GM21576 (cell line): ENCODE measurements around the gene WDR41.

Experiments used
- ATAC-seq: cut with Tn5 transposase; IDR thresholded peaks from one replicate; pipeline ENCODE4 v1.9.1; 2021; ENCODE audit warnings: mild to moderate bottlenecking, moderate library complexity; ENCODE audit not compliant: unreplicated experiment

WDR41 gene

DNA sequence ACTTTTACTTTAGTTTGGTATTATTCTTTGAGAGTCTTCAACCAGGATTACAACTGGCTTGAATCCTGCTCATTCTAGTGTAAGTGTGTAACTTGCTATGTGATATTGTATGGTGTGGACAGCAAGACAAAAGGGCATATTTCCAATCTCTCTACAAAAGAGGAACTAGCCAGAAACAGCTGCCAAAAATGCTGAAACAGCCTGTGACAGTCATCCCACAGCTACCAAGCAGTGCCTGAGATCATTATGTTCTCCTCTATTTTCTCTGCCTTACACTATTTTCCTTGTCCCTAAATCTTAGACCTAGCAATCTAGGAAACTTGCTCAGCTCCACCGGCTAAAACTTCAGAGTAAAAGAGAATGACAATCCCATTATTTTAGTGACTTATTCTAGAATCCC, 42.8 kb downstream of the WDR41 start:
- no peak for ATAC-seq

- ATAC-seq: no peak
These were observed 43.3 kb downstream of the WDR41 start for GRCh38 chr5:77448831-77449230.

GRCh38 chr5:77444356-77444755, 47.8 kb downstream of the WDR41 start:
- ATAC-seq: no peak

GRCh38 chr5:77443670-77444069, 48.4 kb downstream of the WDR41 start:
- ATAC-seq: no peak

DNA sequence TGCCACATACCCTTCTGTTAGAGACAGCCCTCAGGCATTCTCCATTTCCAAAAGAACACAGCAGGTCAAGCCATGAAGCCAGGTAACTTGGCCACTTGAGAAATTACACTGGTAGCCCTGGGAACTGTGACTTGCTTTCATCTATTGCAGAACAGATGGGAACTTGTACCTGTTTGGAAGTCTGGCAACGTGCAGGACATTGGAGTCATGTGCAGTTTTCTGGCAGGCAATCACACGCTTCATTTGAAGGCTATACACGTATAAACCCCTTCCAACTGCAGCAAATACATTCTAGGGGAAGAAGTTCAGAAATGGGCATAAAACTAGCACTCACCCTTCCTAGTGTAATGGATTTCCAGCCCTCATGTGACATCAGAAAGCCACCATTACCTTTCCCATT, 54.0 kb downstream of the WDR41 start:
- ATAC-seq: no peak

- ATAC-seq: no peak
These were observed 54.9 kb downstream of the WDR41 start for GRCh38 chr5:77437194-77437593.

- no peak for ATAC-seq
These were observed 60.4 kb downstream of the WDR41 start for GRCh38 chr5:77431719-77432118.

GRCh38 chr5:77431286-77431685, 60.8 kb downstream of the WDR41 start:
- no peak for ATAC-seq

DNA sequence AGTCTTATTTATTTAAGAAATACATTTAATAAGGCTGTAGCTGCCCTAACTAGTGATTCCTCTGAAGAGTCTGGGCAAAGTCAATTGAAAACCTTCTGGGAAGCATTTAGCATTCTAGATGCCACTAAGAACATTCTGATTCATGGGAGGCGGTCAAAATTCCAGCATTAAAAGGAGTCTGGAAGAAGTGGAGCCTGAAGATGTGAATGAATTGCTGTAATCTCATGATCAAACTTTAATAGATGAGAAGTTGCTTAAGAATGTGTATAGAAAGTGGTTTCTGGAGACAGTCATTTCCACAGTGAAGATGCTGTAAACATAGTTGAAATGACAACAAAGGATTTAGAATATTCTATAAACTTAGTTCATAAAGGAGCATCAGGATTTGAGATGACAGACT, 61.4 kb downstream of the WDR41 start:
- ATAC-seq: no peak

DNA sequence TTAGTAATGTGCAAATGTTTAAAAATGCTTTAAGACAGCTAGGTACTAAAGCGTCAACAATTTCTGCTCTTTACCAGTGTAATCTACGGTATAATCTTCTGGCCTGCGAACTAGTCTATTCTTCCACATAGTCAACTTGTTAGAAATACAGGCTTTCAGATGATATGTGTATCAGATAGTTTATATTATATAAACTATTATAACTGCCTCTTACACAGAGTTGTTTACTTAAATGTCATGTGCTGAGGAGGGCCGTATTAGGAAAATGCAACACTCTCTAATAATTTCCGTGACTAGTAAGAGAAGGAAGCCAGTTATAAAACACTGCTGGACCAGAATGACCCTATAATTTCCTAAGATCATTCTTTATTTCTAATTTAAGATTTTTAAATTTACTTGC, 63.6 kb downstream of the WDR41 start:
- no peak for ATAC-seq

- ATAC-seq: no peak
These were observed 64.1 kb downstream of the WDR41 start for GRCh38 chr5:77427998-77428397.

GRCh38 chr5:77426670-77427069, 65.4 kb downstream of the WDR41 start:
- ATAC-seq: no peak

- ATAC-seq: no peak
These were observed 66.0 kb downstream of the WDR41 start for GRCh38 chr5:77425998-77426659.

DNA sequence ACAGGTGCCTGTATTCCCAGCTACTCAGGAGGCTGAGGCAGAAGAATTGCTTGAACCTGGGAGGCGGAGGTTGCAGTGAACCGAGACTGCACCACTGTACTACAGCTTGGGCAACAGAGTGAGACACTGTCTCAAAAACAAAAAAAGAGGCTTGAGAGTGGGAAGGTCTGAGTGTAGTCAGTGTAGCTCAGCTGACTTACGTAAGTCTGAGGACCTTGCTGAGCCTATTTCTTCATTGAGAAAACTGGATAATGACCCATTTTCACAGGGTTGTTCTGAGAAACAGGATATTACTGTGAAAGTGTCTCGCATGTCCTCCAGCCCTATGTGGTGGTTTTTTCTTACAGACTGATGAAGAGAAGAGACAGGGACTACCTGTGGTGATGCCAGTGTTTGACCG, 66.7 kb downstream of the WDR41 start:
- no peak for ATAC-seq

GRCh38 chr5:77424921-77425320, 67.2 kb downstream of the WDR41 start:
- no peak for ATAC-seq

GRCh38 chr5:77423022-77423750, 68.9 kb downstream of the WDR41 start:
- no peak for ATAC-seq

GRCh38 chr5:77420940-77421339, 71.2 kb downstream of the WDR41 start:
- ATAC-seq: no peak

GRCh38 chr5:77419644-77420582, 72.2 kb downstream of the WDR41 start:
- ATAC-seq: no peak

DNA sequence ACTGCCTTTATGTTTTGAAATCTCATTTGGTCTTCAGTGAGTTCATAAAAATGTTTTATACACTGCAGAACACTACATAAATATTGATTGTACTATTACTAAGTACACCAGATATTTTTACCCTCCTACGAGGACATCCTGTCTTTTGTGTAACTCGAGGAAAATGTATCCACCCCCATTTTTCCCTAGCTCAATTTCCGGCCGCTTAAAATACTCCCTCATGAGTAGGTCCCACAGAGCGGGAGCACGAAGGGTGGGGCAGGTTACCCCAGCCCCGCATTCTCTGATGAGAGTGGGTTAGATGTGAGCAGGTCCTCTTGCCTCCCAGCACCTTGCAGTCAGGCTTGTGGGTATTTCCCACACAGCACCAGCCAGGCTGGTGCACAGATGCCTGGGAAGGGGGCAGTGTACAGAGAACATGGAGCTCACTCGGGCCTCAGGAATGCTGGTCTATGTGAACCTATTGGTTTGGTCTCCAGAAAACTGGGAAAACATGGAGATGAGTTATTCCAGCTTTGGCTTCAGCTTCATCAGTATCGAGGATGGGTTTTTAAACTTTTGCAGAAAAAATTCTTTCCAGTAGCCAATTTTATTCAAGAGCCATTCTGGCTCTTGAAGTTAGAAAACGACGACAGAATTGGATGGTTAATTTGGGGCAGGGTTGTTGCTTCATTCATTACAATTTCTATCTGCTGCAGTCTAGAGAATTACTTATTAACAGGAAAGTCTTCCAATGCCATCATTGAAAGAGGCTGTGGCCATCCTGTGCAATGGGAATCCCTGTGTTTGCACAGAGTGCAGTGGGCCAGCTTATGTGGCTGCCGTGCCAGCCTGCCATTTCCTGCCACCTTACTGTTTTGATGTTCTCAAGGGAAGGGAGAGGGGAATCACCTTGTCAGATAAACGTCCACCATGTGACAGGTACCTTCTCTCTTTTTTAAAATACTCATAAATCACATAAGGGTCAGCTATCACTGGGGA, 73.2 kb downstream of the WDR41 start:
- ATAC-seq: no peak

DNA sequence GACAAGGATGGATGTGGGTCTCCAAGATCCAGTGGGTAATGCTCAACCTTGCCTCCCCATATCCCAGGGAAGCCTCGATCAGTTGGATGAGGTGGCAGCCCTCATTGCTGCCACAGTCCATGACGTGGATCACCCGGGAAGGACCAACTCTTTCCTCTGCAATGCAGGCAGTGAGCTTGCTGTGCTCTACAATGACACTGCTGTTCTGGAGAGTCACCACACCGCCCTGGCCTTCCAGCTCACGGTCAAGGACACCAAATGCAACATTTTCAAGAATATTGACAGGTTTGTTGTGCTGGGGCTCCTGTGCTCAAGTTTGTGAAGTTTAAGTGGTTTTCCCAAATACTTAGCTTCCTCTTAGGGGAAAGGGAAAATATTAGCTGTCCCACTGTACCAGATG, 74.0 kb downstream of the WDR41 start:
- ATAC-seq: no peak
